Testis (tissue), 3 donors: Measurements from ENCODE around the gene MATR3. TPM values are rescaled to one million over a fixed set of nuclear protein-coding genes. Genes with fewer than 3 reads are reported as not detected.

Source experiments
- DNase-seq: peaks from one replicate; pipeline ENCODE4 v3.0.0-alpha.2; 2019
- H3K27ac ChIP-seq, 2 donors: fragments of 200-600 bp; sonication (generic); one replicate each; pipeline ENCODE4 v1.5.1; 2019
- H3K27me3 ChIP-seq: fragments of 200-600 bp; sonication (generic); one replicate; pipeline ENCODE4 v1.5.1; 2019
- H3K36me3 ChIP-seq: fragments of 200-600 bp; sonication (generic); one replicate; pipeline ENCODE4 v1.5.1; 2017; ENCODE audit warnings: low read depth; ENCODE audit errors: missing control alignments
- H3K4me1 ChIP-seq: fragments of 200-600 bp; sonication (generic); one replicate; pipeline ENCODE4 v1.5.1; 2019
- H3K4me3 ChIP-seq, 2 donors: fragments of 200-600 bp; sonication (generic); one replicate each; pipeline ENCODE4 v1.5.1; 2017 to 2019
- H3K9me3 ChIP-seq: fragments of 200-600 bp; sonication (generic); one replicate; pipeline ENCODE4 v1.5.1; 2017
- CTCF ChIP-seq, 3 experiments: fragments of 450-650 bp in 2 of 3; fragments of 200-600 bp in 1 of 3; sonication (generic) in 1 of 3; IDR thresholded peaks; one replicate each; pipeline ENCODE4 v1.5.1; 2016 to 2019; ENCODE audit warnings: antibody characterized with exemption in 3 of 3, mild to moderate bottlenecking in 2 of 3, moderate library complexity in 1 of 3
- POLR2A ChIP-seq: fragments of 450-650 bp; IDR thresholded peaks from one replicate; pipeline ENCODE4 v1.6.1; 2017; ENCODE audit warnings: antibody characterized with exemption, mild to moderate bottlenecking, moderate library complexity
- WGBS, 2 donors: methylation state at CpG; one replicate each; pipeline ENCODE4 v1.1.5; 2018; 5-methylcytosine and 5-hydroxymethylcytosine counted together
- intact Hi-C: fragments of 100-400 bp; cut with DNase I; formaldehyde crosslinking; loops from one replicate; pipeline ENCODE4 v1.15.1; 2023; ENCODE audit warnings: low total_unique reads
- polyA plus RNA-seq: library from polyadenylated mRNA; stranded (reverse); fragments of 350-450 nt; fragmentation: Illumina TruSeq; extraction: RNeasy Lipid Tissue Mini Kit (QIAGEN cat#74804); gene quantifications from one replicate; pipeline ENCODE4 v1.2.3, GENCODE V29; 2014; ENCODE audit warnings: low read depth, low replicate concordance; ENCODE audit not compliant: insufficient read depth
- total RNA-seq, 2 donors: library from RNA; depleted of rRNA; stranded (reverse); fragments of >200 nt; gene quantifications; one replicate each; pipeline ENCODE4 v1.2.3, GENCODE V29; 2016

Gene MATR3
- total and polyA plus RNA-seq, 3 donors from 2014 or later: 174 to 248 (median 243) TPM

GRCh38 chr5:139360384-139360783 lies 66.8 kb downstream of the MATR3 start:
- no peak overlapping the region for H3K27ac ChIP-seq
- no peaks in the 10 kb centered on the region for H3K27me3 ChIP-seq
- intact Hi-C loops: no loop called here
- H3K4me3 ChIP-seq: no peak overlapping the region
- H3K9me3 ChIP-seq: no peaks in the 10 kb centered on the region
- no peak for DNase-seq
- no peaks in the 10 kb centered on the region for H3K36me3 ChIP-seq
- WGBS, 2 donors: 83 to 94% methylated on average over 4 of the region's 4 CpGs
- TF ChIP-seq CTCF (IDR thresholded peaks at IDR 0.05): no peak
- TF ChIP-seq POLR2A: no peak
- no peaks in the 10 kb centered on the region for H3K4me1 ChIP-seq

GRCh38 chr5:139361835-139362429 lies 68.4 kb downstream of the MATR3 start:
- no peak for DNase-seq
- H3K36me3 ChIP-seq: no peaks in the 10 kb centered on the region
- no peak for TF ChIP-seq CTCF (IDR thresholded peaks at IDR 0.05)
- no peak for TF ChIP-seq POLR2A
- no peak overlapping the region for H3K4me3 ChIP-seq
- no peak overlapping the region for H3K27ac ChIP-seq
- H3K4me1 ChIP-seq: no peaks in the 10 kb centered on the region
- WGBS, 2 donors: 84 to 90% methylated on average over 6 of the region's 6 CpGs
- intact Hi-C loops: no loop called here
- no peaks in the 10 kb centered on the region for H3K9me3 ChIP-seq
- no peaks in the 10 kb centered on the region for H3K27me3 ChIP-seq

GRCh38 chr5:139363937-139364336 lies 70.4 kb downstream of the MATR3 start:
- intact Hi-C loops: no loop called here
- H3K36me3 ChIP-seq: no peaks in the 10 kb centered on the region

GRCh38 chr5:139364466-139364865 lies 70.9 kb downstream of the MATR3 start:
- Histone ChIP-seq H3K27me3 (no peaks in the 10 kb centered on the region), H3K9me3 (no peaks in the 10 kb centered on the region), H3K4me1 (no peaks in the 10 kb centered on the region), H3K27ac (no peak overlapping the region), H3K4me3 (no peak overlapping the region), H3K36me3 (no peaks in the 10 kb centered on the region)
- intact Hi-C loops: no loop called here
- DNase-seq: no peak
- 44 to 45% methylated on average over 2 of the region's 2 CpGs for WGBS, 2 donors
- TF ChIP-seq CTCF (IDR thresholded peaks at IDR 0.05) (no peak), POLR2A (no peak)

More at GRCh38 chr5:139363937-139364336, 70.4 kb downstream of the MATR3 start:
- DNase-seq: no peak
- H3K4me3 ChIP-seq: no peak overlapping the region
- H3K27me3 ChIP-seq: no peaks in the 10 kb centered on the region
- WGBS, 2 donors: 82 to 85% methylated on average over 2 of the region's 2 CpGs
- no peak overlapping the region for H3K27ac ChIP-seq
- no peaks in the 10 kb centered on the region for H3K4me1 ChIP-seq
- TF ChIP-seq CTCF (IDR thresholded peaks at IDR 0.05) (no peak), POLR2A (no peak)
- no peaks in the 10 kb centered on the region for H3K9me3 ChIP-seq

GRCh38 chr5:139368613-139369012 lies 75.1 kb downstream of the MATR3 start:
- H3K27me3 ChIP-seq: no peaks in the 10 kb centered on the region
- H3K27ac ChIP-seq: no peak overlapping the region
- WGBS, 2 donors: 65 to 86% methylated on average over 2 of the region's 2 CpGs
- no peaks in the 10 kb centered on the region for H3K9me3 ChIP-seq
- intact Hi-C loops: no loop called here
- H3K36me3 ChIP-seq: no peaks in the 10 kb centered on the region
- DNase-seq: no peak
- no peak for TF ChIP-seq POLR2A
- no peak for TF ChIP-seq CTCF (IDR thresholded peaks at IDR 0.05)
- H3K4me1 ChIP-seq: no peaks in the 10 kb centered on the region
- H3K4me3 ChIP-seq: no peak overlapping the region
